ENCODE measurements around the gene ANKS1B. TPM values are rescaled to one million over a fixed set of nuclear protein-coding genes. Genes with fewer than 3 reads are reported as not detected.

Gene ANKS1B
- total RNA-seq, 4 donors from 2014 or later: 14.0 to 38.4 (median 28.6) TPM

GRCh38 chr12:98817742-98818141, 1167.0 kb downstream of the ANKS1B start:
- WGBS, 2 donors: 42 to 46% methylated on average over 2 of the region's 2 CpGs
- Histone ChIP-seq H3K36me3 (no peaks in the 10 kb centered on the region), H3K27me3 (no peaks in the 10 kb centered on the region), H3K4me3 (no peak overlapping the region), H3K4me1 (peaks cover 0 to 8% (median 0%) of the 10 kb centered on the region in 4 donors), H3K27ac (no peak overlapping the region), H3K9me3 (no peaks in the 10 kb centered on the region)
- TF ChIP-seq EP300 (IDR thresholded peaks at IDR 0.05) (no peak), POLR2A (IDR thresholded peaks at IDR 0.05) (no peak)
- TF ChIP-seq, protein P1, sequence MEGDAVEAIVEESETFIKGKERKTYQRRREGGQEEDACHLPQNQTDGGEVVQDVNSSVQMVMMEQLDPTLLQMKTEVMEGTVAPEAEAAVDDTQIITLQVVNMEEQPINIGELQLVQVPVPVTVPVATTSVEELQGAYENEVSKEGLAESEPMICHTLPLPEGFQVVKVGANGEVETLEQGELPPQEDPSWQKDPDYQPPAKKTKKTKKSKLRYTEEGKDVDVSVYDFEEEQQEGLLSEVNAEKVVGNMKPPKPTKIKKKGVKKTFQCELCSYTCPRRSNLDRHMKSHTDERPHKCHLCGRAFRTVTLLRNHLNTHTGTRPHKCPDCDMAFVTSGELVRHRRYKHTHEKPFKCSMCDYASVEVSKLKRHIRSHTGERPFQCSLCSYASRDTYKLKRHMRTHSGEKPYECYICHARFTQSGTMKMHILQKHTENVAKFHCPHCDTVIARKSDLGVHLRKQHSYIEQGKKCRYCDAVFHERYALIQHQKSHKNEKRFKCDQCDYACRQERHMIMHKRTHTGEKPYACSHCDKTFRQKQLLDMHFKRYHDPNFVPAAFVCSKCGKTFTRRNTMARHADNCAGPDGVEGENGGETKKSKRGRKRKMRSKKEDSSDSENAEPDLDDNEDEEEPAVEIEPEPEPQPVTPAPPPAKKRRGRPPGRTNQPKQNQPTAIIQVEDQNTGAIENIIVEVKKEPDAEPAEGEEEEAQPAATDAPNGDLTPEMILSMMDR (IDR thresholded peaks at IDR 0.05): no peak
- DNase-seq (ENCODE audit: low spot score in 2 of 2): no peak

DNA sequence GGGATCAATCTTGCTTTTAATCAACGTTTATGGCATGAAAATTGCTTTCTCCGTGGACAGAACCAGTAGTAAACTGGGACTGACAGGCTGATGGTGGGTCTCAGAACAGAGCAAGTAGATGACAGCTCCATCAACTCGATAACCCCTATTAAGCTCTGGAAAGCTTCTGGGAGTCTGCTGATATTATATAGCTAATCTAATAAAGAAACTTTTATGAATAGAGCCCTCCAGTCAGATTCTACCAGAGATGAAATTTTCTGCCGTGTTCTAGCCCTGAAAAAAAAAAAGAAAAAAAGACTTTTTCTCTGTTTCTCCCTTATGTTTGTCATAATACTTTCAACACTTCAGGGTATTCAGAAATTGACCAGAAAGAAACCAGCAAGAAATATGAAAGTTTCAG, 1168.0 kb downstream of the ANKS1B start:
- H3K9me3 ChIP-seq: no peaks in the 10 kb centered on the region
- no peaks in the 10 kb centered on the region for H3K27me3 ChIP-seq
- whole genome bisulfite sequencing, 2 donors: 63 to 71% methylated on average over 4 of the region's 4 CpGs
- no peak overlapping the region for H3K27ac ChIP-seq
- TF ChIP-seq, protein P1 (IDR thresholded peaks at IDR 0.05): no peak
- no peak for TF ChIP-seq POLR2A (IDR thresholded peaks at IDR 0.05)
- TF ChIP-seq EP300 (IDR thresholded peaks at IDR 0.05): no peak
- no peaks in the 10 kb centered on the region for H3K4me1 ChIP-seq
- no peak for DNase-seq (ENCODE audit: low spot score in 2 of 2)
- H3K36me3 ChIP-seq: no peaks in the 10 kb centered on the region
- no peak overlapping the region for H3K4me3 ChIP-seq

DNA sequence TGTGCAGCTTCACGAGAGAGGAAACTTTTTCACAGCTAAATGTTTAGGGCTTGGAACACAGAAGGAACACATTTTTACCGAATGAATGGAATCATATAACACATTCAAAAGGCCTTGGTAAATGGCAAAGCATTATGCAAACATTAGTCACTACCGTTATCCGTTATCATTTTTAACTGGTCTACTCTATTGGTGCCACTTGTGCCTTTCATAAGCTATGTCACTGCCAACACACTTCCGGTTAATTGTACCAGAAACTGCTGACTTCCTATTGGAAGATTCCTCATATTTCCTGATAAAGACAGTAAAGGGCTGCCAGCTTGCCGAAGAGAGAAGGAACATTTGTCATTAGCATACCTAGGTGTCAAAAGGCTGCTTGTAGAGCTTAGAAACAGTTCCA, 1170.5 kb downstream of the ANKS1B start:
- 73 to 78% methylated on average over 6 of the region's 6 CpGs for WGBS, 2 donors
- TF ChIP-seq, protein P1 (IDR thresholded peaks at IDR 0.05): no peak
- TF ChIP-seq POLR2A (IDR thresholded peaks at IDR 0.05): no peak
- TF ChIP-seq EP300 (IDR thresholded peaks at IDR 0.05): no peak
- no peaks in the 10 kb centered on the region for H3K9me3 ChIP-seq
- DNase-seq (ENCODE audit: low spot score in 2 of 2): no peak
- no peak overlapping the region for H3K27ac ChIP-seq
- H3K4me3 ChIP-seq: no peak overlapping the region
- H3K27me3 ChIP-seq: no peaks in the 10 kb centered on the region
- no peaks in the 10 kb centered on the region for H3K4me1 ChIP-seq
- H3K36me3 ChIP-seq: no peaks in the 10 kb centered on the region

- H3K9me3 ChIP-seq: no peaks in the 10 kb centered on the region
- no peaks in the 10 kb centered on the region for H3K27me3 ChIP-seq
- TF ChIP-seq, protein P1 (IDR thresholded peaks at IDR 0.05): no peak
- TF ChIP-seq POLR2A (IDR thresholded peaks at IDR 0.05): no peak
- TF ChIP-seq EP300 (IDR thresholded peaks at IDR 0.05): no peak
- 88 to 94% methylated on average over 7 of the region's 7 CpGs for WGBS, 2 donors
- no peak for DNase-seq (ENCODE audit: low spot score in 2 of 2)
- no peaks in the 10 kb centered on the region for H3K36me3 ChIP-seq
- no peak overlapping the region for H3K4me3 ChIP-seq
- no peak overlapping the region for H3K27ac ChIP-seq
- no peaks in the 10 kb centered on the region for H3K4me1 ChIP-seq
Measured at GRCh38 chr12:98812225-98812624, 1172.5 kb downstream of the ANKS1B start.

DNA sequence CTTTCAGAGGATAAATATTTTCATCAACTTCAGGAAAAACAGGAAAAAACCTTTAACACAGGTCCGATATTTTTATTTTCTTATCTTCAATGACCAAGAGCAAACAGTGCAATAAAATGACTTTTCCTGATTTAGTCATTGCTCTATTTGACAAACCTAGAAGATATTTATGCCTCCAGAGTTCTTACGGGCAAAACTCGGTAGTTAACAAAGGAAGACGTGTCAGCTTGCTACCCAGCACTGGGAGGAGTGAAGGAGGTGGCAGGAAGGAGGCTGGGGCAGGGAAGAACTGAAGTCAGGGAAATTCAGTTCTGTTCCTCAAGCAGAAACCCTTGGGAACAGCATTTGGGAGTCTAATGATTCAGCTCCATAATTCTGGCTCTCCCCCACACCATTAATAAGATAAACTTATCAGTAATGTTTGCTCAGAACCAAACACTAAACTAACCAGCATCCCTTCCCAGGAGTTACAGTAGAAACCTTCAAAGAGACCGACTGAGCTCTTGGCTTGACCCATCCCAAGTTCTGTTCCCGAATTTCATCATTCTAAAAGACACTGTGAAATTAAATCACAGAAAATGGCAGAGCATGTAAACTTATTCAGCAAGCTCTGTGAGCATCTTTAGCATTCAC, 1176.4 kb downstream of the ANKS1B start:
- TF ChIP-seq POLR2A (IDR thresholded peaks at IDR 0.05) (no peak), EP300 (IDR thresholded peaks at IDR 0.05) (no peak)
- TF ChIP-seq, protein P1 (IDR thresholded peaks at IDR 0.05): no peak
- Histone ChIP-seq H3K36me3 (no peaks in the 10 kb centered on the region), H3K9me3 (no peaks in the 10 kb centered on the region), H3K4me3 (no peak overlapping the region), H3K4me1 (no peaks in the 10 kb centered on the region), H3K27me3 (no peaks in the 10 kb centered on the region), H3K27ac (no peak overlapping the region)
- 49 to 52% methylated on average over 6 of the region's 6 CpGs for WGBS, 2 donors
- DNase-seq (ENCODE audit: low spot score in 2 of 2): no peak
